Liver (tissue), 9 donors: ENCODE data around the gene ZMYM1. TPM values are rescaled to one million over a fixed set of nuclear protein-coding genes. Genes with fewer than 3 reads are reported as not detected.

Experiments used
- DNase-seq: peaks from one replicate; pipeline ENCODE4 v3.0.0-alpha.2; 2017; ENCODE audit warnings: low spot score
- H3K27ac ChIP-seq, 2 donors: one replicate each; pipeline ENCODE4 v1.7.0; 2013; ENCODE audit warnings: inconsistent platforms in 2 of 2, low read length in 2 of 2, control low read depth in 1 of 2, low read depth in 1 of 2, mild to moderate bottlenecking in 1 of 2
- H3K27me3 ChIP-seq, 4 donors: one replicate each; pipeline versions ENCODE4 v1.6.1 to v1.7.0; 2013; ENCODE audit warnings: low read length in 3 of 4, inconsistent platforms in 1 of 4, mild to moderate bottlenecking in 1 of 4, moderate library complexity in 1 of 4; ENCODE audit not compliant: control insufficient read depth in 4 of 4, insufficient read depth in 4 of 4
- H3K36me3 ChIP-seq, 4 donors: one replicate each; pipeline versions ENCODE4 v1.6.1 to v1.7.0; 2013; ENCODE audit warnings: low read length in 3 of 4, mild to moderate bottlenecking in 3 of 4, low read depth in 1 of 4, moderate library complexity in 1 of 4; ENCODE audit not compliant: control insufficient read depth in 4 of 4, insufficient read depth in 3 of 4
- H3K4me1 ChIP-seq, 4 donors: one replicate each; pipeline versions ENCODE4 v1.6.1 to v1.7.0; 2013; ENCODE audit warnings: low read length in 3 of 4, mild to moderate bottlenecking in 3 of 4, moderate library complexity in 1 of 4; ENCODE audit not compliant: control insufficient read depth in 4 of 4, insufficient read depth in 4 of 4
- H3K4me3 ChIP-seq, 3 donors: one replicate each; pipeline versions ENCODE4 v1.6.1 to v1.7.0; 2013; ENCODE audit warnings: low read length in 3 of 3, control low read depth in 1 of 3, low read depth in 1 of 3, mild to moderate bottlenecking in 1 of 3
- H3K9ac ChIP-seq, 2 donors: one replicate each; pipeline ENCODE4 v1.7.0; 2013; ENCODE audit warnings: low read length in 2 of 2, mild to moderate bottlenecking in 2 of 2, moderate library complexity in 2 of 2, control low read depth in 1 of 2, low read depth in 1 of 2
- H3K9me3 ChIP-seq, 4 donors: one replicate each; pipeline versions ENCODE4 v1.6.1 to v1.7.0; 2013; ENCODE audit warnings: low read length in 3 of 4; ENCODE audit not compliant: control insufficient read depth in 4 of 4
- EGR1 ChIP-seq, 2 donors: IDR thresholded peaks; 2 replicates each; pipeline ENCODE4 v1.6.1; 2016 to 2018; ENCODE audit warnings: antibody characterized with exemption in 2 of 2, low read depth in 2 of 2
- FOXA2 ChIP-seq: IDR thresholded peaks from 2 replicates; pipeline ENCODE4 v1.6.1; 2016; ENCODE audit warnings: antibody characterized with exemption
- GABPA ChIP-seq, 2 donors: IDR thresholded peaks in 1 of 2; conservative IDR thresholded peaks in 1 of 2; 2 replicates each; pipeline ENCODE4 v1.6.1; 2016; ENCODE audit warnings: antibody characterized with exemption in 2 of 2, mild to moderate bottlenecking in 1 of 2, moderate library complexity in 1 of 2
- HNF4A ChIP-seq, 2 donors: conservative IDR thresholded peaks; 2 replicates each; pipeline ENCODE4 v1.6.1; 2016; ENCODE audit warnings: antibody characterized with exemption in 2 of 2, mild to moderate bottlenecking in 2 of 2
- HNF4G ChIP-seq: IDR thresholded peaks from 2 replicates; pipeline ENCODE4 v1.6.1; 2016; ENCODE audit warnings: antibody characterized with exemption
- JUND ChIP-seq, 2 donors: IDR thresholded peaks; 2 replicates each; pipeline ENCODE4 v1.6.1; 2016; ENCODE audit warnings: antibody characterized with exemption in 2 of 2
- RAD21 ChIP-seq, 2 donors: IDR thresholded peaks; 2 replicates each; pipeline ENCODE4 v1.6.1; 2016; ENCODE audit warnings: antibody characterized with exemption in 2 of 2, mild to moderate bottlenecking in 2 of 2
- REST ChIP-seq: IDR thresholded peaks from 2 replicates; pipeline ENCODE4 v1.6.1; 2016; ENCODE audit warnings: antibody characterized with exemption, mild to moderate bottlenecking
- RXRA ChIP-seq, 2 donors: IDR thresholded peaks; 2 replicates each; pipeline ENCODE4 v1.6.1; 2017 to 2018; ENCODE audit warnings: antibody characterized with exemption in 2 of 2, mild to moderate bottlenecking in 1 of 2
- SP1 ChIP-seq: IDR thresholded peaks from 2 replicates; pipeline ENCODE4 v1.6.1; 2018; ENCODE audit warnings: antibody characterized with exemption, mild to moderate bottlenecking
- TAF1 ChIP-seq: conservative IDR thresholded peaks from 2 replicates; pipeline ENCODE4 v1.6.1; 2016; ENCODE audit warnings: antibody characterized with exemption, mild to moderate bottlenecking
- YY1 ChIP-seq: IDR thresholded peaks from 2 replicates; pipeline ENCODE4 v1.6.1; 2016; ENCODE audit warnings: antibody characterized with exemption, mild to moderate bottlenecking
- ZBTB33 ChIP-seq: IDR thresholded peaks from 2 replicates; pipeline ENCODE4 v1.6.1; 2016; ENCODE audit warnings: antibody characterized with exemption
- WGBS: extraction: QIAGEN DNeasy Blood & Tissue Kit; methylation state at CpG from one replicate; pipeline ENCODE4 v1.1.7; 2013; 5-methylcytosine and 5-hydroxymethylcytosine counted together
- polyA plus RNA-seq, 2 donors: library from polyadenylated mRNA; stranded (reverse) in 1 of 2; unstranded in 1 of 2; fragments of 200-250 nt in 1 of 2; fragments of >200 nt in 1 of 2; fragmentation: Nextera tagmentation in 1 of 2; extraction: Ambion mirVana in 1 of 2; gene quantifications; one replicate each; pipeline versions ENCODE4 v1.2.1 to v1.2.3, GENCODE V29; 2013 to 2015
- total RNA-seq, 2 donors: library from RNA; depleted of rRNA; stranded (reverse); fragments of >200 nt; gene quantifications; one replicate each; pipeline ENCODE4 v1.2.3, GENCODE V29; 2014
- TF ChIP-seq, protein P1 (sequence below): IDR thresholded peaks from 2 replicates; pipeline ENCODE4 v1.6.1; 2016; ENCODE audit warnings: antibody characterized with exemption
- TF ChIP-seq, protein P2 (sequence below): IDR thresholded peaks from 2 replicates; pipeline ENCODE4 v1.6.1; 2016; ENCODE audit warnings: antibody characterized with exemption
- donor health status: healthy.
- donor health status: healthy.
- donor health status: healthy.
- donor health status: healthy.
- donor health status: healthy.

ZMYM1 gene
- total and polyA plus RNA-seq, 4 donors: 2.0 to 10.8 (median 5.7) TPM

GRCh38 chr1:35030756-35031446 lies 48.3 kb upstream of the ZMYM1 start:
- peak overlapping the region; percentile 76 to 99 for H3K9ac ChIP-seq
- H3K27me3 ChIP-seq: no peaks in the 10 kb centered on the region

GRCh38 chr1:35032384-35032739 lies 46.8 kb upstream of the ZMYM1 start:
- DNase-seq: no peak
- WGBS: 97% methylated on average over 1 of the region's 1 CpG
- Histone ChIP-seq H3K27ac (no peak overlapping the region), H3K36me3 (peaks cover 0 to under 1% (median 0%) of the 10 kb centered on the region in 4 donors), H3K9me3 (peaks cover 0 to 6% (median 3%) of the 10 kb centered on the region in 4 donors), H3K9ac (no peak overlapping the region), H3K27me3 (no peaks in the 10 kb centered on the region), H3K4me1 (peaks cover 2 to 21% (median 11%) of the 10 kb centered on the region in 4 donors), H3K4me3 (peak overlapping the region in 1 of 3 donors; percentile 20)
- TF ChIP-seq GABPA (IDR thresholded peaks at IDR 0.05 in 1 of 2, conservative IDR thresholded peaks at IDR 0.05 in 1 of 2) (no peak), YY1 (no peak), TAF1 (no peak), REST (no peak), RAD21 (IDR thresholded peaks at IDR 0.05) (no peak), HNF4A (conservative IDR thresholded peaks at IDR 0.05) (no peak), JUND (IDR thresholded peaks at IDR 0.05) (no peak), RXRA (IDR thresholded peaks at IDR 0.05) (no peak), SP1 (no peak)
- TF ChIP-seq, protein P1, sequence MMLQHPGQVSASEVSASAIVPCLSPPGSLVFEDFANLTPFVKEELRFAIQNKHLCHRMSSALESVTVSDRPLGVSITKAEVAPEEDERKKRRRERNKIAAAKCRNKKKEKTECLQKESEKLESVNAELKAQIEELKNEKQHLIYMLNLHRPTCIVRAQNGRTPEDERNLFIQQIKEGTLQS: no peak

More at GRCh38 chr1:35030756-35031446, 48.3 kb upstream of the ZMYM1 start:
- Histone ChIP-seq H3K4me3 (peak overlapping the region; percentile 58 to 99 (median 92)), H3K4me1 (peaks cover 2 to 21% (median 11%) of the 10 kb centered on the region in 4 donors), H3K36me3 (peaks cover 0 to 4% (median 0%) of the 10 kb centered on the region in 4 donors), H3K27ac (peak overlapping the region; percentile 80 to 94), H3K9me3 (peaks cover 0 to 6% (median 3%) of the 10 kb centered on the region in 4 donors)
- peak; percentile 55 for DNase-seq
- WGBS: 11% methylated on average over 17 of the region's 17 CpGs
- TF ChIP-seq EGR1 (IDR thresholded peaks at IDR 0.05; ENCODE audit: low read depth in 2 of 2) (no peak), RXRA (IDR thresholded peaks at IDR 0.05) (no peak), ZBTB33 (no peak), HNF4G (no peak), RAD21 (IDR thresholded peaks at IDR 0.05) (no peak), GABPA (IDR thresholded peaks at IDR 0.05 in 1 of 2, conservative IDR thresholded peaks at IDR 0.05 in 1 of 2) (no peak), JUND (IDR thresholded peaks at IDR 0.05) (no peak), FOXA2 (no peak)
- TF ChIP-seq, protein P2, sequence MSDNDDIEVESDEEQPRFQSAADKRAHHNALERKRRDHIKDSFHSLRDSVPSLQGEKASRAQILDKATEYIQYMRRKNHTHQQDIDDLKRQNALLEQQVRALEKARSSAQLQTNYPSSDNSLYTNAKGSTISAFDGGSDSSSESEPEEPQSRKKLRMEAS: no peak
